H1 (cell line): ENCODE data around the gene FGB. TPM values are rescaled to one million over a fixed set of nuclear protein-coding genes. Genes with fewer than 3 reads are reported as not detected.

Experiments
- BCL11A ChIP-seq, 2 experiments: IDR thresholded peaks; one replicate each; pipeline ENCODE4 v1.6.1; 2011; ENCODE audit warnings: low read depth in 2 of 2, low read length in 2 of 2, mild to moderate bottlenecking in 2 of 2
- KDM4A ChIP-seq: IDR thresholded peaks from one replicate; pipeline ENCODE4 v1.7.1; 2012; ENCODE audit warnings: low read depth, mild to moderate bottlenecking, moderate library complexity, low read length, inconsistent platforms; ENCODE audit not compliant: severe bottlenecking
- MAFK ChIP-seq: IDR thresholded peaks from 2 replicates; pipeline ENCODE4 v1.6.1; 2012; ENCODE audit warnings: low read depth, mild to moderate bottlenecking, improper control_type of control experiment, low read length
- POLR2AphosphoS5 ChIP-seq: IDR thresholded peaks from 2 replicates; pipeline ENCODE4 v1.6.1; 2011; ENCODE audit warnings: low read depth, low read length
- polyA plus RNA-seq, 7 experiments: library from polyadenylated mRNA; depleted of rRNA in 3 of 7; stranded (reverse) in 5 of 7; unstranded in 2 of 7; fragments of >200 nt in 5 of 7; fragments of 200-250 nt in 2 of 7; gene quantifications; 1 replicate in 5 of 7; 2 replicates in 1 of 7; 4 replicates in 1 of 7; pipeline versions ENCODE4 v1.2.1 to v1.2.3, GENCODE V29; 2011 to 2013; ENCODE audit warnings: missing spikeins in 2 of 7, mixed read lengths in 2 of 7
- total RNA-seq: library from RNA; stranded (reverse); fragmentation: NEBNext Ultra II Directional; extraction: Animal tissue kit (Norgen Biotek cat#: 25700); gene quantifications from 2 replicates; pipeline ENCODE4 v1.2.1, GENCODE V29; 2021

The FGB gene
- total and polyA plus RNA-seq, 2 of the 8 experiments (the other 6 are each of a cell fraction or from before 2014, with no cell fraction given): not detected

GRCh38 chr4:154519214-154519613 lies 43.6 kb upstream of the FGB start (continued):
- no peak for TF ChIP-seq MAFK
- TF ChIP-seq KDM4A: no peak
- no peak for TF ChIP-seq BCL11A (IDR thresholded peaks at IDR 0.05; ENCODE audit: low read depth in 2 of 2, low read length in 2 of 2)
- no peak for TF ChIP-seq POLR2AphosphoS5
